ENCODE measurements around the gene TEX2. TPM values are rescaled to one million over a fixed set of nuclear protein-coding genes. Genes with fewer than 3 reads are reported as not detected.

The TEX2 gene
- total and polyA plus RNA-seq, 9 of the 15 experiments (the other 6 are each of a cell fraction or from before 2014, with no cell fraction given) = 4.1 to 27.6 (median 19.3) TPM

DNA sequence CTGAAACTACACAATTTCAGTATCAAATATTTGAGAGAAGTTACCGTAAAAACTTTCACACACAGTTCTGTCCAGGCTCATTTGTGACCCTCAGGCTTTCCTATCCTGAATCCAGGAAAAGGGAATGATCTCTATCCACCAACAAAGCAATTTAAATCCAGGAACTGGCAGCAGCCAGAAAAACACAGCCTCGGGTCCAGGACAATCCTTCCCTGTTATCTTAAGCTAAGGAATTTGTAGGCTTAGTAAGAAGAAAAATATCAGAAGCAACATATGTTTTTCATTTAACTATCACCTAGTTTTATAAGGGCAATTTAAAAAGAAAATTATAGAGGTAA is 47.1 kb downstream of the TEX2 start:
- POLR2A ChIA-PET = interaction anchor here (0.7 to 2.4 kb wide), 5 partner anchors 9 to 70 kb away, joined by 5 to 13 read pairs (median 6); no protein-coding TSS in a partner anchor
- peak overlapping the region; percentile 71; the same call in 2 of the 3 replicates for H3K27ac ChIP-seq (ENCODE audit: extremely low read depth, low read depth, low read length)
- H3K27me3 ChIP-seq (ENCODE audit: control insufficient read depth in 2 of 2, insufficient read depth in 2 of 2, low read length in 2 of 2) = no peaks in the 10 kb centered on the region
- no peak overlapping the region; the same call in 1 of the 2 replicates for H3K4me2 ChIP-seq (ENCODE audit: insufficient read depth, low read length)
- peaks cover 27 to 55% of the 10 kb centered on the region in 2 experiments; a peak in 4 of 5 replicates for H3K4me1 ChIP-seq (replicated peaks in 1 of 2; ENCODE audit: control insufficient read depth in 2 of 2, insufficient read depth in 2 of 2, low read length in 2 of 2)
- CTCF ChIA-PET (ENCODE audit: low intra/inter-chr PET ratio) = interaction anchor here (0.7 to 1.4 kb wide), 2 partner anchors 66 to 76 kb away, joined by 3 to 5 read pairs; no protein-coding TSS in a partner anchor
- in situ Hi-C loops (cut with MboI) (no loop called here), intact Hi-C loops (cut with micrococcal nuclease) (loop anchor here (5.0 kb wide), 1 partner anchor 66 kb away; no protein-coding TSS in a partner anchor)
- FAIRE-seq (no peak), DNase-seq (ENCODE audit: extremely low read depth in 1 of 4, low spot score in 3 of 4) (no peak), ATAC-seq (no peak)
- H3K9me3 ChIP-seq (replicated peaks; ENCODE audit: control insufficient read depth, insufficient read depth, low read depth, low read length) = no peaks in the 10 kb centered on the region
- no peak overlapping the region for H3K4me3 ChIP-seq
- peaks cover 79% of the 10 kb centered on the region for H3K79me2 ChIP-seq (ENCODE audit: control insufficient read depth, insufficient read depth, low read length)
- peaks cover 5% of the 10 kb centered on the region; the same call in 1 of the 2 replicates for H4K20me1 ChIP-seq (replicated peaks; ENCODE audit: control insufficient read depth, insufficient read depth, low read length)
- no peaks in the 10 kb centered on the region for H3K9me1 ChIP-seq (ENCODE audit: control insufficient read depth, insufficient read depth, low read length)
- TF ChIP-seq BHLHE40 (IDR thresholded peaks at IDR 0.05; ENCODE audit: low read length) (no peak), ETS2 (tag; IDR thresholded peaks at IDR 0.05; ENCODE audit: borderline replicate concordance, poor library complexity, severe bottlenecking) (no peak), ATF1 (CRISPR knock-in tag; IDR thresholded peaks at IDR 0.05) (no peak), ATF1 (tag; IDR thresholded peaks at IDR 0.05) (no peak), CEBPB (tag; IDR thresholded peaks at IDR 0.05) (no peak), BRCA1 (IDR thresholded peaks at IDR 0.05) (no peak), BRCA1 (CRISPR knock-in tag; IDR thresholded peaks at IDR 0.05) (no peak), ZNF124 (CRISPR knock-in tag; IDR thresholded peaks at IDR 0.05) (no peak), CSDE1 (IDR thresholded peaks at IDR 0.05) (no peak), KDM1A (IDR thresholded peaks at IDR 0.05) (no peak), FOXM1 (IDR thresholded peaks at IDR 0.05; ENCODE audit: low read depth) (no peak), FOXM1 (CRISPR knock-in tag; IDR thresholded peaks at IDR 0.05; ENCODE audit: low read depth) (no peak), ZNF3 (CRISPR knock-in tag; IDR thresholded peaks at IDR 0.05) (no peak), ARNT (IDR thresholded peaks at IDR 0.05) (no peak), ZNF263 (CRISPR knock-in tag; IDR thresholded peaks at IDR 0.05; ENCODE audit: borderline replicate concordance) (no peak), ZNF75A (CRISPR knock-in tag; IDR thresholded peaks at IDR 0.05) (no peak), ZNF583 (CRISPR knock-in tag; IDR thresholded peaks at IDR 0.05) (no peak), ZBTB33 (CRISPR knock-in tag; IDR thresholded peaks at IDR 0.05) (no peak), MCM3 (IDR thresholded peaks at IDR 0.05) (no peak), ADNP (tag; IDR thresholded peaks at IDR 0.05) (no peak), RHOXF2B (CRISPR knock-in tag; conservative IDR thresholded peaks at IDR 0.05) (no peak)
- TF ChIP-seq, protein P1, sequence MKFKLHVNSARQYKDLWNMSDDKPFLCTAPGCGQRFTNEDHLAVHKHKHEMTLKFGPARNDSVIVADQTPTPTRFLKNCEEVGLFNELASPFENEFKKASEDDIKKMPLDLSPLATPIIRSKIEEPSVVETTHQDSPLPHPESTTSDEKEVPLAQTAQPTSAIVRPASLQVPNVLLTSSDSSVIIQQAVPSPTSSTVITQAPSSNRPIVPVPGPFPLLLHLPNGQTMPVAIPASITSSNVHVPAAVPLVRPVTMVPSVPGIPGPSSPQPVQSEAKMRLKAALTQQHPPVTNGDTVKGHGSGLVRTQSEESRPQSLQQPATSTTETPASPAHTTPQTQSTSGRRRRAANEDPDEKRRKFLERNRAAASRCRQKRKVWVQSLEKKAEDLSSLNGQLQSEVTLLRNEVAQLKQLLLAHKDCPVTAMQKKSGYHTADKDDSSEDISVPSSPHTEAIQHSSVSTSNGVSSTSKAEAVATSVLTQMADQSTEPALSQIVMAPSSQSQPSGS (CRISPR knock-in tag; IDR thresholded peaks at IDR 0.05) = no peak
- TF ChIP-seq, protein P2, sequence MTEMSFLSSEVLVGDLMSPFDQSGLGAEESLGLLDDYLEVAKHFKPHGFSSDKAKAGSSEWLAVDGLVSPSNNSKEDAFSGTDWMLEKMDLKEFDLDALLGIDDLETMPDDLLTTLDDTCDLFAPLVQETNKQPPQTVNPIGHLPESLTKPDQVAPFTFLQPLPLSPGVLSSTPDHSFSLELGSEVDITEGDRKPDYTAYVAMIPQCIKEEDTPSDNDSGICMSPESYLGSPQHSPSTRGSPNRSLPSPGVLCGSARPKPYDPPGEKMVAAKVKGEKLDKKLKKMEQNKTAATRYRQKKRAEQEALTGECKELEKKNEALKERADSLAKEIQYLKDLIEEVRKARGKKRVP (CRISPR knock-in tag; IDR thresholded peaks at IDR 0.05) = no peak
- peaks cover 26% of the 10 kb centered on the region for H3K36me3 ChIP-seq (ENCODE audit: control insufficient read depth, insufficient read depth, low read length)
- no peak overlapping the region for H2AFZ ChIP-seq (ENCODE audit: low read depth, low read length)
- 42% methylated on average over 2 of the region's 2 CpGs for WGBS (ENCODE audit: insufficient coverage, low coverage, missing lambda C conversion rate)
- no TSS peak for BruUV-seq (replicated peaks)
- H3K9ac ChIP-seq (ENCODE audit: insufficient read depth in 1 of 2, low read depth in 2 of 2, low read length in 2 of 2) = peak overlapping the region in 1 of 2 experiments; percentile 40; a peak in 2 of 4 replicates
